ENCODE results near the gene SNX15.
"Not testable (repeated sequence)": the region's sequence is repeated elsewhere in the genome, so short reads cannot be mapped to it uniquely, and the experiment has no call there.

Gene SNX15

DNA sequence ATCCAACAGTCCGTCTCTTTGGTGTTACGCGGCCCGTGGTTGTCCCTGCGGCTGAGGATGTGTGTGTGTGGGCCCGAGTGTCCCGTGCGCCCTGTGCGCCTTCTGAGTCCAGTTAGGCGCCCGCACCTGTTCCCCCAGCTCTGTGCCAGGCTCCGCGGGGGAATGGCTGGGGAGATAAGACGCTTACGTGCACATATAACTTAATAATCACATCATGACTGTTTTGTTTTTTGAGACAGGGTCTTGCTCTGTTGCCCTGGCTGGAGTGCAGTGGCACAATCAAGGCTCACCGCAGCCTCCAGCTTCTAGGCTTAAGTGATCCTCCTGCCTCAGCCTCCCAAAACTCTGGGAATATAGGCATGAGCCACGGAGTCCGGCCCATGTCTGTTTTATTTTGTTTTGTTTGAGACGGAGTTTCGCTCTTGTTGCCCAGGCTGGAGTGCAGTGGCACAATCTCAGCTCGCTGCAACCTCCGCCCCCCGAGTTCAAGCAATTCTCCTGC, 12.5 kb upstream of the SNX15 start:
- DNase-seq (ENCODE audit: low read depth): no peak

DNA sequence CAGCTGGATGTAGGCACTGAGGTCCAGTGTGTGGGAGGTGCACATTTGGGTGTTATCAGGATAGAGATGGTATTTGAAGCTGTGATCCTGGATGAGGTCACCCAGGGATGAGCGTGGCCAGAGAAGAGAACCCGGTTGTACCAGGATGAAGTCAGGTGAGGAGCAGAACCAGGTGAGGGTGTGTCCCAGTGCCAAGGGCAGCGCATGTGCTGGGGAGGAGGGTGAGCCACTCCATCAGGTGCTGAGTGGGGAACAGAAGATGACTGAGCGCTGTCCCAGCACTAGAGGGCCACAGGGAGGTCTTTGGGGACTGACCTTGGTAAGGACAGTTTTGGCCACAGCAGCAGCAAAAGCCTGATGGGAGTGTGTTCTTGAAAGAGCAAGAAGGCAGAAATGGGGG, 10.5 kb upstream of the SNX15 start:
- DNase-seq (ENCODE audit: low read depth): no peak

DNA sequence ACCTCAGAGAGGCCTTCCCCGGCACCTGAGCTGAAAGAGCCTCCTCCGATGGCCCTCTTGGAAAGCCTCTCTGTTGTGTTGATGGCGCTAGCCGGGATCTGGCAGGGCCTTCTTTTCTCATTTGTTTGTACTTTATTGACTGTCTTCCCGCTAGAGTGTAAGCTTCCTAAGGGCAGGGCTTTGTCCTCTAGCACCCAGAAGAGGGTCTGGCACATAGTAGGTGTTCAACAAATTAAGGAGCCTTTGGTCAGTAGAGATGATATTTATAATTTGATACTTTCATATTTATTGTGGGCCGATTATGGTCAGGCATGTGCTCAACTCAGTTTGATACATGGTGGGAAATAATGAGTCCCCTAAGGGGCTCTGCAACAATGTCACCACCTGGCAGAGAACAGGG, 9.3 kb upstream of the SNX15 start:
- DNase-seq (ENCODE audit: low read depth): no peak

DNA sequence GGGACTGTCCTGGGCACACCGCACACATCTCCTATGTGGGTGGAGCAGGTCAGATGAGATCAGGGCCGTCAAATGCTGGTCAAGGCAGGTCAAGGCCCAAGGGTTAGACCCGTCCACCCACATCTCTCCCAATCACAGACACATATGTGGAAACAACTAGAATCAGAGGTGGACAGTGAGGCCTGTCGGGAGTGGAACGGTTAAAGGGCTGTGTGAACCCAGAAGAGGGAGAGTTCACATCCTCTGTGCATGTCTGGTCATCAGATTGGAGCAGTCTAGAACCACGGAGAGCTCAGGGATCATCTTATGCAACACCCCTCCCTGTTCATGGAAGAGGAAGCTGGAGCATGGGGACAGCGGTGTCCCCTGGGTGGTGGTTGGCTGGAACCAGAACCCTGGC, 7.4 kb upstream of the SNX15 start:
- no peak for DNase-seq (ENCODE audit: low read depth)

DNA sequence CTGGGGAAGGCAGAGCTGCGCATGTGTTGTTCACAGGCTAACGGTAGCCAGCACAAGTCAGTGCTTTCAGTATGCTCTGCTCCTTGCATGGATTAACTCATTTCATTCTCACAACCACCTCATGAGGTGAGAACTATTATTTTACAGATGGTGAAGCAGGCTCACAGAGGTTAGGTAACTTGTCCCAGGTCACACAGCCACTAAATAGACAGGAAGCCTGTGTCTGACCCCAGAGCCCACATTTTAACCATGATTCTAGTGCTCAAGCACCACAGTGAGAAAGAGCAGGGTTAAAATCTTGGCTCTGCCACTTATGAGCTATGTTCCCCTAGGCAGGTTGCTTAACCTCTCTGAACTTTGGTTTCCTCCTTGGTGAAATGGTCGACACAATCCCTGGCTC, 6.2 kb upstream of the SNX15 start:
- no peak for DNase-seq (ENCODE audit: low read depth)

DNA sequence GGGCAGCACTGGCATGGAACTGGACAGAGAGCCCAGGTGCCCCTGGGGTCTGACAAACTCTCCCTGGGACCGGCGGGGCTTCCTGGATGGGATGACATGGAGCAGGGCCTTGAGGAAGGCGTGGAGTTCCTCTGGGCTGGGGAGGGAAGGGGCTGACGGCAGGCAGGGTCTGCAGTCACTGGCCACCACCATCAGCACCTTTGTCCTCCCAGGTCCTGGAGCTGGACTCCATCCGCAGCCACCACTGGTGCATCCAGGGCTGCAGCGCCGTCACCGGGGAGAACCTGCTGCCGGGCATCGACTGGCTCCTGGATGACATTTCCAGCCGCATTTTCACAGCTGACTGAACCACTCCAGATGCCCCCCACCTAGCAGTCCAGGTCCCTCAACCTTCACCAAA, 5.7 kb upstream of the SNX15 start:
- DNase-seq (ENCODE audit: low read depth): no peak

DNA sequence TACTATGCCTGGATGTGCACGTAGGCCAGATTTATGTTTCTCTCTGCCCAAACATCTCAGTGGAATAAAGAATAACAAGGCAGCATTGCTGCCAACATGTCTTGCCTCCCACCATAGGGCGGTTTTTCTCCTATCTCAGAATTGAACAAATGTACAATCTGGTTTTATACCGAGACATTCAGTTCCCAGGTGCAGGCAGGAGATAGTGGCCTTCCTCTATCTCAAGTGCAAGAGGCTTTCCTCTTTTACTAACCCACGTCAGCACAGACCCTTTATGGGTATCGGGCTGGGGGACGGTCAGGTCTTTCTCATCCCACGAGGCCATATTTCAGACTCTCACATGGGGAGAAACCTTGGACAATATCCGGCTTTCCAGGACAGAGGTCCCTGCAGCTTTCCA, 3.7 kb upstream of the SNX15 start:
- DNase-seq (ENCODE audit: low read depth): not testable (repeated sequence)

DNA sequence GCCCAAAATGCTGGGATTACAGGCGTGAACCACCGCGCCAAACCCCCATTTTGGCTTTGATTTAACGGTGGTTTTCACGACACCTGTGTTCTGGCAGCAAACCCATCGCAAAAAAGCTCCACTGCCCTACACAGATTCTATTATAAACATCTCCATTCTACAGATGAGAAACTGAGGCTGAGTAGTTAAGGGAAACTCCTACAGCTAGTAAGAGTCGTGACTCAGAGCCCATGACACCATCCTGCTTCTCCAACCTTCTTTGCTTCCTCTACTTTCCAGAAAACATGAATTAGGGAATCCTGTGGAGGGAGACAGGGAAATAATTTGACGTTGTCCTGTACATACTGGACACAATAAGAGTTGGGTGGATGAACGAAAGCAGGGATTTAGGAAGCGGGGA, 429 bp upstream of the SNX15 start:
- DNase-seq (ENCODE audit: low read depth): no peak

DNA sequence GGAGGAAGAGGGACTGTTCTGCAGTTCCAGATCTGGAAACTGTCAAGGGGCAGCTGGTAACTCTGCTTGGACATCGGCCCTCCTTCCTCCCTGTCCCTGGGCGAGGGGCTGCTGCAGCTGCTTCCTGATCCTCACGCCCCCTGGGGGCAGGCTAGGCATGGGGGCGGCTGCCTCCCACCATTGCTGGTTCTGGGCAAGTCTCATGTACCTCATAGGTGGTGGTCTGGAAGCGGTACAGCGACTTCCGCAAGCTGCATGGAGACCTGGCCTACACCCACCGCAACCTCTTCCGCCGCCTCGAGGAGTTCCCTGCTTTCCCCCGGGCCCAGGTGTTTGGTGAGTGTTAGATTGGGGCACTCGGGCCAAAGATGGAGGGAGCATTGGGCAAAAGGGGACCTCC, 5.0 kb downstream of the SNX15 start:
- no peak for DNase-seq (ENCODE audit: low read depth)

DNA sequence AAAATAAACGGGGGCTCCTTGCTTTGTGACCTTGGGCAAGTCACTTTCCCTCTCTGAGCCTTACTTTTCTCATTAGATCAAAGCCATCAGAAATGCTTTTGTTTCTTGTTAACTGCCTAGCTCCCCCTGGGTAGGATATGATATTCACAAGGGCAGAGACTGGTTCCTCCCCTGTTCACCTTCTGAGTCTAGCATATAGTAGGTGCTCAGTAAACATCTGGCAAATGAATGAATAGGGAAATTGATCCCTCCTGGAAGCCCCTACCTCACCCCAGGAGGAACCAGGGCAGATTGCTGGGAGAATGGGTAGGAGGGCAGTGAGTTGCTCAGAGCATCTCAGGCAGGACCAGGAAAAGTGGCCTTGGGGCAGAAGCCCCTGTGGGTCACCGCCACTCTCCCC, 7.2 kb downstream of the SNX15 start:
- no peak for DNase-seq (ENCODE audit: low read depth)

DNA sequence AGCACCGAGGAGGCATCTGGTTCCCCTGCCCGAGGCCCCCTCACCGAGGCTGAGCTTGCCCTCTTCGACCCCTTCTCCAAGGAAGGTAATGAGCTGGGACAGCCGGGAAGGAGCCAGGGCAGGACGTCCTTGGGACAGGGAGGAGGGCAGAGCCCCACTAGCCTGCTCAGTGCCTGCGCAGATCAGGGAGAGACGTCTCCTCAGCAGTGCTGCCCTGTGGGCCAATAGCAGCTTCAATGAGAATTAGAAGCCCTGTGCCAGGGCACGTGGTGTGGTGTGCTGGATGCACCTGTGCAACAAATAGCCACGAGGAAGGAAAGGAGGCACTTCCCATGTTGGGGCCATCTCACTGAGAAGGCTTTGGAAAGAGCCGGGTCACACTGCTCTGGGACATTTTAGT, 8.3 kb downstream of the SNX15 start:
- DNase-seq (ENCODE audit: low read depth): no peak

DNA sequence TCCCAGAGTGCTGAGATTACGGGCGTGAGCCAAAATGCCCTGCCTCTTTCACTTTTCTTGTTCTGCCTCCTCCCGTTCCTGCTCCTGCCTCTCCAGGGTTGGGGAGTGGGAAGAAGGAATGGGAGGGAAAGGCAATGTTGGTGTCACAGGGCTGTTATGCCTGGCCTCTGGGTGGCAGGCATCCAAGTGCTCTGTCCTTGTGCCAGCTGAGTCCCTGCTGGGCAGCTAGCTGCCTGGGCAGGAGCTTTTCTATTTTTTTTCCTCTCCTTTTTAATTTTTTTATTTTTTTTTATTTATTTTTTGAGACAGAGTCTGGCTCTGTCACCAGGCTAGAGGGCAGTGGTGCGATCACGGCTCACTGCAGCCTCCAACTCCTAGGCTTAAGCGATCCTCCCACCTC, 9.7 kb downstream of the SNX15 start:
- no peak for DNase-seq (ENCODE audit: low read depth)

DNA sequence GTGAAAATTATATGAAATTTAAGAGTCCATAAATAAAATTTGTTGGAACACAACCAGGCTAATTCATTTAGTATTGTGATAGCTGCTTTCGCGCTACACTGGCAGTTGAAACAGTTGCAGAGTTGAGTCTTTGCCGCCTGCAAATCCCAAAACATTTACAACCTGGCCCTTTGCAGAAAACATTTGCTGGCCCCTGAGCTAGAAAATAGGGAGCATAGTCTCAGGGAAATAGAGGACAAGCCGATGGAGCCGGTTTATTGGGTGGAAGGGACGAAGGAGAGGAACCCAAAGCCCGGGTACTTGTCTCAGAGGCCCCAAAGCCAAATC, 13.2 kb downstream of the SNX15 start:
- no peak for DNase-seq (ENCODE audit: low read depth)

DNA sequence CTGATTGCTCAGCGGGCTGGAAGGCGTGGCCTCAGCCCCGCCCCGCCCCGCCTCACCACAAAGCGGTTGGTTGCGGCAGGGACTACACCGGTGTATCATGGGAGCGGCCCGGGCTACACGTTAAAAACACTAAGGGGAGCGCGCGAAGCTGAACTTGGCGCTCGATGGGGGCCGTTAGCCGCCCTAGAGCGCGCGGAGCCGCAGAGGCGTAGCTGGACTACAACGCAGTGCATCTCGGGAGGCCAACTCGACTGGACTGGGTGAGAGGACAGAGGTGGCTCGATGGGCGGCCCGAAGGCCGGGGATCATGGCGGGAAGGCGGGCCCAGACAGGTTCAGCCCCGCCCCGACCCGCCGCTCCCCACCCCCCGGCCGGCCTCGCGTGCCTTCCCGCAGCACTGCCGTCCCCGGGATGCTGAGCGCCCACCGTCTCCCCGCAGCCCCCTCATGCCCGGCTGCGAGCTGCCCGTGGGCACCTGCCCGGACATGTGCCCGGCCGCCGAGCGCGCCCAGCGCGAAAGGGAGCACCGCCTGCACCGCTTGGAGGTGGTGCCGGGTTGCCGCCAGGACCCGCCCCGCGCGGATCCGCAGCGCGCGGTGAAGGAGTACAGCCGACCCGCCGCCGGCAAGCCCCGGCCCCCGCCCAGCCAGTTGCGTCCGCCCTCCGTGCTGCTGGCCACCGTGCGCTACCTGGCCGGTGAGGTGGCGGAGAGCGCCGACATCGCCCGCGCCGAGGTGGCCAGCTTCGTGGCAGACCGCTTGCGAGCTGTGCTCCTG, 13.8 kb downstream of the SNX15 start, which contains the start of gene SAC3D1:
TSS of gene SAC3D1 (plus strand) at position 364 of the 776 bp plus-strand sequence. CDS start at position 447, 83 bp downstream.
- DNase-seq (ENCODE audit: low read depth): peak; percentile 96

DNA sequence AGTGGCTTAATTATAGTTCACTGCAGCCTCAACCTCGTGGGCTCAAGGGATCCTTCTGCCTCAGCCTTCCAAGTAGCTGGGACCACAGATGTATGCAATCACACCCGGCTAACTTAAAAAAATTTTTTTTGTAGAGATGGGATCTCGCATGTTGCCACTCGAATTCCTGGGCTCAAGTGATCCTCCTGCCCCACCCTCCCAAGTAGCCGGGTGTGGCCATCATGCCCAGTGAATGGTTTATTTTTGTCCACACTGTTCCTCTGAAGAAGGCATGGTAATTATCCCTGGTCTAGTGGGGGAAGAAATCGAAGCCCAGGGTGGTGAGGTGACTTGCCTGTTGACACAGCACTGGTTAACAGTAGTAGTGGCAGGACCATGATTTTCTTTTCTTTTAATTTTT, 15.7 kb downstream of the SNX15 start:
- no peak for DNase-seq (ENCODE audit: low read depth)

DNA sequence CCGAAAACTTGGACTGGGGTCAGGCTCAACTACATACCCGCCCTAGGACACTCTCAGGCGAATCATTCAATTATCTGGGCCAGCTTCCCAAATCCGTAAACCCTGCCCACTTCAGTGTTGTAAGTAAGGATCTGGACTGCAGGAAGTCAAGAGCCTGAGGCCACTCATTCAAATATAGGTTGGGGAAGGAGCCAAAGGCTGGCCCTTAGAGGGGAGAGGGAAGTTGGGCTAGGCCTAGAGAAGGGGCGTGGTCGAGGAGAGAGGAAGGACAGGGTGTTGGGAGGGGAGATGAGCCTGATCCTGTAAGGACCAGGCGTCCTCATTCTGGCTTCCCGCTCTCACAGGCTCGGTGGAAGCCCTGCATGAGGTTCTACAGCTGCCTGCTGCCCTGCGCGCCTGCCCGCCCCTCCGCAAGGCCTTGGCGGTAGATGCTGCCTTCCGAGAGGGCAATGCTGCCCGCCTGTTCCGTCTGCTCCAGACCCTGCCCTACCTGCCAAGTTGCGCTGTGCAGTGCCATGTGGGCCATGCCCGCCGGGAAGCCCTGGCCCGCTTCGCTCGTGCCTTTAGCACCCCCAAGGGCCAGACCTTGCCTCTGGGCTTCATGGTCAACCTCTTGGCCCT, 16.8 kb downstream of the SNX15 start:
- peak; percentile 79 for DNase-seq (ENCODE audit: low read depth)

DNA sequence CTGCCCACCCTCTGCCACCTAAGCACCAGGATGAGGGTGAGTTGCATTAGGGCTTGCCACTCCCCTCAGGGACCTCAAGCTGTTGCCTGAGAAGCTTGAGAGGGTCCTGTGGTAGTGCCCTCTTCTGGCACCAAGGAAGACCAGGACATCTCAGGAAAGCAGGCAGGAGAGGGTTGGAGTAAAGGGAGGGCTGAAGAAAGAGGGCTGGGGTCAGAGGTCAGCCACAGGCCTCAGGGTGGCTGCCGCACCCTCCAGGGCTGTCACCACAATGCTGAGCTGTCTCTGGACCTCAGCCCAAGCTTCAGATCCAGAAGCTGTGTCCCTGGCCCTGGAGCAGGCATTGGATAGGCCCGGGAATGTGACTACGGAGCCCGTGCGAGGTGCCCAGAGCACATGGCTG, 17.8 kb downstream of the SNX15 start:
- no peak for DNase-seq (ENCODE audit: low read depth)

DNA sequence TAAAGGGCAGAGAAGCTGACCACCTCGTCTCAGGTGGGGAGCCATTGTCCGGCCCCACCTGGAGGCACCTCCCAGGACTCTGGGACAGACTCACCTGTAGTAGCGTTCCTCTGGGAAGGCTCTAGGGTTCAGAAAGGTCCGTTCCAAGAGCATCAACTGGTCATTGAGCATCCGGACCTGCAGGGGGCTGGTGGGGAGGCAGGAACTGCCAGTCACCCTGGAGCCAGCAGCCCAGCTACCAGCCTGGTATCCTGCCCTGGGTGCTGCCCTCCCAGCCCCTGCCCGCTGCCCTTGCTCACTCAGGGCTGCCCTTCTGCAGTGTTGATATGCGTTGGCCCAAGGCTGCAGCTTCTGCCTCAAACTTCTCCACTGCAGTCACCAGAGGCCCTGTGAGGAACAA, 18.5 kb downstream of the SNX15 start:
- no peak for DNase-seq (ENCODE audit: low read depth)

DNA sequence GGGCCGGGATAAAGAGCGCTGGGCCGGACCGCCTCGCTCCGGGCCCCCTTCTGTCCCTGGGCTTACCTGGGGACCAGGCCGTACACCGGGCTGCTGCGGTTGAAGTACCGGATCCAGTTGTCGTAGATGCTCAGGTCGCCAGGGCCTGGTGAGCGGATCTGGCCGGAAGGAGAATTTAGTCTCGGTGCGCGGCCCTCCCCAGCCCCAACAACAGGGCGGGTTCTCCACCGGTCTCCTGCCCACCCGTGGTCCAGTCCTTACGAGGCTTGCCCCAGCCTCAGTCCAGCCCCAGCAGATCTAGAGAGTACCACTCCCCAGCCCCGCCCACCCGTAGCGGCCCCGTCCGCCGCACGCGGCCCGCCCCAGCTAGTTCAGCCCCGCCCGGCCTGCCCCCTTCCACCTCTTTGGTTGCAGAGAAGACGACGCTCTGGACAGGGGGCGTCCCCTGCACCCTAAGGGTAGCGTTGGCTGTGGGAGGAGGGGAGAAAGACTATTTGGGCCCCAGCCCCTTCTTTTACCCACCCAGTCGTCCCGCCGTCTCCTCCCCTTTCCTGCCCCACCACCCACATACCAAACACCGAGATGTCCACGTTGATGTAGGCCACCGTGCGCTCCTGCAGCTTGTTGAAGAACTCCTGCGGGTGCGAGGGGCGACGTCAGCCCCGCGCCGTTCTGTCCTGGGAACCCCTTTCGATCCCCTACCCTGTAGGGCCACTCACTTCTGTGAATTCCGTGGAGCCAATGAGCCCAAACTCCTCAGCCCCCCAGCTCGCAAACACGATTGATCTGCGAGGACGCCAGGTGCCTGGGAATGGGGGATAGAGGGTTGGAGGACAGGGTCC, 20.6 kb downstream of the SNX15 start:
- peak; percentile 25 for DNase-seq (ENCODE audit: low read depth)

DNA sequence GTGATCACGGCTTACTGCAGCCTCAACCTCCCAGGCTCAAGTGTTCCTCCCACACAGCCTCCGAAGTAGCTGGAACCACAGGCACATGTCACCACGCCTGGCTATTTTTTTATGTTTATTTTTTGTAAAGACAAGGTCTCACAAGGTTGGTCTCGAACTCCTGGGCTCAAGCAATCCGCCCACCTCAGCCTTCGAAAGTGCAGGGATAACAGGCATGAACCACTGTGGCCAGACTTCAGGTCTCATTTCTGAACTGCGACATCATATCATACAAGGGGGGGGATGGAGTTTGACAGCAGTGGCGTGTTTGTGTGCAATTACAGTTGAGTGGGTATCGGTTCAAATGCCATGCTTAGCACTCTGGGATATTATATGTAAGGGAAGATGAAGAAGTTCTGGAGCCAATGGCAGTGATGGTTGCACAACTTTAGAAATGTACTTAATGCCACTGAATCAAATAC, 24.2 kb downstream of the SNX15 start:
- DNase-seq (ENCODE audit: low read depth): no peak

DNA sequence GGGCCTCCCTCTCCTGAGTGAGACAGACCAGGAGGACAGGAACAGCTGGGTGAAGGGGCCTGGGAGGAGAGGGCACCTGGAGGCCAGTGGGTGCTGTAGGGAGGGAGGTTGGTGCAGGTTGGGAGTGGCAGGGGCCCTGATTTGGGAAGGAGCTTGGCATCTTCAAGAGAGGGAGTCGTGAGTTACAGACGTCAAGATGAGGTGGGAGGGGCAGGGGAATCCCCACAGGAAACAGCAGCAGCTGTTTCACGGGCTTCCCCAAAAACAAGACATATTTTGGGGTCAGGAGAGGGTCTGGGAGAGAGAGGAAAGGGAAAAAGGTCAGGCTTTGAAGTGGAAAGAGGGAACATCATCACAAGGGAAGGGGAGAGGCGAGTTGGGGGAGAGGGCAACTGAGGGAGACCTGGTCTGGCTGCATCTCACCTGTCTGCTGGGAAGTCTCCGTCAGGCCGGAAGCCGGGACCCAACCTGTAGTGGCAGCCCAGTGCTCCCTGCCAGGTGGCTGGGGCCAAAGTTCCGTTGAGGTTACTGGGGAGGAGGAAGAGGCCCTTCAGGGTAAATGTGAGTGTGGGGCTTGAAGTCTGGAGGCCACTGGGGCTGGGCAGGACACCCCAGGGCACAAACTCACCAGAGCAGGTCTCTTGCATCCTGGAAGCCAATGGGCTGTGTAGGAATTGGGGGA, 26.7 kb downstream of the SNX15 start:
- DNase-seq (ENCODE audit: low read depth): no peak

DNA sequence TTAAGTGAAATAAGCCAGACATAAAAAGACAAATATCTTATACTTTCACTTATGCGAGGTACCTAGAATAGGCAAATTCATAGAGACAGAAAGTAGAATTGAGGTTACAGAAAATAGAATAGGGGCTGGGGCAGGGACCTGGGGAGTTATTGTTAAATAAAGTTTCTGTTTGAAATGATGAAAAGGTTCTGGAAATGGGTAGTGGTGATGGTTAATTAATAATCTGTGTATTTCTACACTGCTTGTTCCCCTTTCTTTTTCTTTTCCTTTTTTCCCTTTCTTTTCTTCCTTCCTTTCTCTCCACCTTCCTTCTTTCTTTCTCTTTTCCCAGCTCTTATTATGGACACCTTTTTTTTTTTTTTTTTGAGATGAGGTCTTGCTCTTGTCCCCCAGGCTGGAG, 28.3 kb downstream of the SNX15 start:
- DNase-seq (ENCODE audit: low read depth): no peak

Data from EH (cell line).